Panc1 (cell line): Measurements from ENCODE around the gene SOX11.

Source experiments
- CTCF ChIP-seq: fragments of 450-650 bp; IDR thresholded peaks from 2 replicates; pipeline ENCODE4 v1.5.1; 2017; ENCODE audit warnings: mild to moderate bottlenecking
- POLR2AphosphoS5 ChIP-seq: IDR thresholded peaks from 2 replicates; pipeline ENCODE4 v1.6.1; 2012; ENCODE audit warnings: mild to moderate bottlenecking, low read depth, low read length, moderate library complexity
- SIN3A ChIP-seq: IDR thresholded peaks from 2 replicates; pipeline ENCODE4 v1.6.1; 2012; ENCODE audit warnings: low read depth, mild to moderate bottlenecking, low read length, moderate library complexity, borderline replicate concordance; ENCODE audit not compliant: insufficient read depth
- TCF7L2 ChIP-seq: IDR thresholded peaks from 2 replicates; pipeline ENCODE4 v1.6.1; 2011; ENCODE audit warnings: mild to moderate bottlenecking, low read depth, low read length, inconsistent platforms

- TF ChIP-seq CTCF (no peak), POLR2AphosphoS5 (no peak), TCF7L2 (no peak), SIN3A (no peak)
These were observed 35.1 kb downstream of the SOX11 start for GRCh38 chr2:5727235-5727634.
